ENCODE data around the gene DNAH3. TPM values are rescaled to one million over a fixed set of nuclear protein-coding genes. Genes with fewer than 3 reads are reported as not detected.
"Not testable (repeated sequence)": the region's sequence is repeated elsewhere in the genome, so short reads cannot be mapped to it uniquely, and the experiment has no call there.

DNAH3 gene
- total RNA-seq, 1 experiment from 2014 or later: 0.15 TPM

- intact Hi-C loops (cut with micrococcal nuclease): no loop called here
- no TSS peak for BruUV-seq (replicated peaks)
- Histone ChIP-seq H3K4me3 (replicated peaks in 1 of 2; ENCODE audit: low read depth in 1 of 2, low read length in 2 of 2) (no peak overlapping the region), H3K27me3 (ENCODE audit: insufficient read depth, low read length) (no peaks in the 10 kb centered on the region), H3K36me3 (ENCODE audit: control insufficient read depth in 1 of 2, insufficient read depth in 2 of 2, low read length in 2 of 2) (no peaks in the 10 kb centered on the region), H4K20me1 (ENCODE audit: insufficient read depth) (no peaks in the 10 kb centered on the region), H3K79me2 (ENCODE audit: insufficient read depth, low read length) (no peaks in the 10 kb centered on the region), H3K27ac (ENCODE audit: low read depth, low read length) (no peak overlapping the region), H3K9ac (ENCODE audit: low read length) (no peak overlapping the region), H3K9me3 (ENCODE audit: control insufficient read depth in 1 of 2, insufficient read depth in 1 of 2, low read depth in 1 of 2, low read length in 2 of 2) (no peaks in the 10 kb centered on the region), H2AFZ (ENCODE audit: low read depth, low read length, poor library complexity, severe bottlenecking) (no peak overlapping the region), H3K4me2 (ENCODE audit: low read length) (no peak overlapping the region), H3K4me1 (ENCODE audit: control insufficient read depth in 1 of 2, insufficient read depth in 2 of 2, low read length in 2 of 2) (peaks cover 7 to 18% of the 10 kb centered on the region in 2 experiments; a peak in 3 of 4 replicates), H3K9me2 (ENCODE audit: insufficient read depth) (no peaks in the 10 kb centered on the region)
- CTCF ChIA-PET: no interaction called here
- DNase-seq (ENCODE audit: low read depth, low spot score): no peak
- TF ChIP-seq ZFX (IDR thresholded peaks at IDR 0.05) (no peak), ATF3 (IDR thresholded peaks at IDR 0.05) (no peak), POLR2A (IDR thresholded peaks at IDR 0.05; ENCODE audit: borderline replicate concordance, extremely low read depth, insufficient read depth, insufficient read length) (no peak), ELF1 (IDR thresholded peaks at IDR 0.05; ENCODE audit: borderline replicate concordance, low read depth) (no peak), CEBPB (IDR thresholded peaks at IDR 0.05; ENCODE audit: low read depth) (no peak), ZNF274 (IDR thresholded peaks at IDR 0.05; ENCODE audit: low read depth, low read length) (no peak)
- RAD21 ChIA-PET (ENCODE audit: low non-redundant PET in 1 of 2, low total read pairs in 2 of 2, uncharacterized antibody in 2 of 2, unreplicated experiment in 2 of 2): no interaction called here
- POLR2A ChIA-PET: no interaction called here
- no peak for ATAC-seq
Observed at GRCh38 chr16:21097151-21097550, 53.5 kb downstream of the DNAH3 start.

- H3K9me3 ChIP-seq (ENCODE audit: control insufficient read depth in 1 of 2, insufficient read depth in 1 of 2, low read depth in 1 of 2, low read length in 2 of 2); ATAC-seq; H3K79me2 ChIP-seq (ENCODE audit: insufficient read depth, low read length); H3K4me1 ChIP-seq (ENCODE audit: control insufficient read depth in 1 of 2, insufficient read depth in 2 of 2, low read length in 2 of 2); H3K9ac ChIP-seq (ENCODE audit: low read length); RAD21 ChIA-PET (ENCODE audit: low non-redundant PET in 1 of 2, low total read pairs in 2 of 2, uncharacterized antibody in 2 of 2, unreplicated experiment in 2 of 2); H3K27me3 ChIP-seq (ENCODE audit: insufficient read depth, low read length); H3K9me2 ChIP-seq (ENCODE audit: insufficient read depth); H3K36me3 ChIP-seq (ENCODE audit: control insufficient read depth in 1 of 2, insufficient read depth in 2 of 2, low read length in 2 of 2); H3K27ac ChIP-seq (ENCODE audit: low read depth, low read length); DNase-seq (ENCODE audit: low read depth, low spot score); H3K4me3 ChIP-seq (replicated peaks in 1 of 2; ENCODE audit: low read depth in 1 of 2, low read length in 2 of 2); H2AFZ ChIP-seq (ENCODE audit: low read depth, low read length, poor library complexity, severe bottlenecking); BruUV-seq (replicated peaks); CTCF ChIA-PET; H4K20me1 ChIP-seq (ENCODE audit: insufficient read depth); H3K4me2 ChIP-seq (ENCODE audit: low read length); POLR2A ChIA-PET: not testable (repeated sequence)
- intact Hi-C loops (cut with micrococcal nuclease): loop anchor here (5.0 kb wide), 1 partner anchor 48 kb away; no protein-coding TSS in a partner anchor
Observed at GRCh38 chr16:21094719-21095118, 55.9 kb downstream of the DNAH3 start.
